Lung (tissue), 12 donors: ENCODE results near the gene PIGU. TPM values are rescaled to one million over a fixed set of nuclear protein-coding genes. Genes with fewer than 3 reads are reported as not detected.

Experiments used
- ATAC-seq: fragments of 200-7000 bp; cut with Tn5 transposase; one replicate; pipeline ENCODE4 v1.9.1; 2020; ENCODE audit warnings: moderate number of reproducible peaks; ENCODE audit not compliant: insufficient read depth, low FRiP score
- DNase-seq, 3 donors: peaks; one replicate each; pipeline ENCODE4 v3.0.0-alpha.2; 2013 to 2017
- H3K27ac ChIP-seq, 2 donors: one replicate each; pipeline ENCODE4 v1.5.1; 2013; ENCODE audit warnings: mild to moderate bottlenecking in 2 of 2, moderate library complexity in 2 of 2, control low read depth in 1 of 2, inconsistent platforms in 1 of 2, low read depth in 1 of 2, low read length in 1 of 2
- H3K27me3 ChIP-seq, 3 donors: one replicate each; pipeline ENCODE4 v1.5.1; 2013; ENCODE audit warnings: low read length in 2 of 3; ENCODE audit not compliant: control insufficient read depth in 3 of 3, insufficient read depth in 3 of 3
- H3K36me3 ChIP-seq, 4 donors: one replicate each; pipeline ENCODE4 v1.5.1; 2013; ENCODE audit warnings: low read length in 4 of 4, mild to moderate bottlenecking in 1 of 4, moderate library complexity in 1 of 4; ENCODE audit not compliant: control insufficient read depth in 4 of 4, insufficient read depth in 4 of 4
- H3K4me1 ChIP-seq, 5 donors: one replicate each; pipeline ENCODE4 v1.5.1; 2013; ENCODE audit warnings: low read length in 5 of 5, mild to moderate bottlenecking in 2 of 5, moderate library complexity in 1 of 5; ENCODE audit not compliant: control insufficient read depth in 5 of 5, insufficient read depth in 5 of 5
- H3K4me3 ChIP-seq: one replicate; pipeline ENCODE4 v1.5.1; 2013; ENCODE audit warnings: mild to moderate bottlenecking, control low read depth, moderate library complexity
- H3K9ac ChIP-seq, 2 donors: one replicate each; pipeline ENCODE4 v1.5.1; 2013; ENCODE audit warnings: low read length in 2 of 2, control low read depth in 1 of 2; ENCODE audit not compliant: insufficient read depth in 1 of 2
- H3K9me3 ChIP-seq, 4 donors: one replicate each; pipeline ENCODE4 v1.5.1; 2013; ENCODE audit warnings: low read length in 3 of 4, mild to moderate bottlenecking in 1 of 4, moderate library complexity in 1 of 4; ENCODE audit not compliant: control insufficient read depth in 4 of 4, insufficient read depth in 3 of 4
- WGBS, 2 donors: extraction: QIAGEN DNeasy Blood & Tissue Kit; methylation state at CpG; one replicate each; pipeline ENCODE4 v1.1.7; 2013; 5-methylcytosine and 5-hydroxymethylcytosine counted together
- polyA plus RNA-seq, 2 donors: library from polyadenylated mRNA; stranded (reverse); fragments of 200-250 nt; gene quantifications; one replicate each; pipeline ENCODE4 v1.2.1, GENCODE V29; 2013
- total RNA-seq, 2 donors: library from RNA; depleted of rRNA in 1 of 2; stranded (reverse); fragments of >200 nt in 1 of 2; gene quantifications; one replicate each; pipeline ENCODE4 v1.2.1, GENCODE V29; 2014 to 2021
- TF ChIP-seq, protein P1 (sequence below): IDR thresholded peaks from 2 replicates; pipeline ENCODE4 v1.5.1; 2012; ENCODE audit warnings: mild to moderate bottlenecking; ENCODE audit errors: control extremely low read depth, extremely low read depth
- donor health status: control.
- donor health status: control.
- donor health status: Bipolar disorder and iron deficiency.
- donor health status: healthy.
- donor health status: DM: yes; HTN: yes; CAD: no.

Gene PIGU
- total and polyA plus RNA-seq, 4 donors: 15.7 to 21.2 (median 20.1) TPM

DNA sequence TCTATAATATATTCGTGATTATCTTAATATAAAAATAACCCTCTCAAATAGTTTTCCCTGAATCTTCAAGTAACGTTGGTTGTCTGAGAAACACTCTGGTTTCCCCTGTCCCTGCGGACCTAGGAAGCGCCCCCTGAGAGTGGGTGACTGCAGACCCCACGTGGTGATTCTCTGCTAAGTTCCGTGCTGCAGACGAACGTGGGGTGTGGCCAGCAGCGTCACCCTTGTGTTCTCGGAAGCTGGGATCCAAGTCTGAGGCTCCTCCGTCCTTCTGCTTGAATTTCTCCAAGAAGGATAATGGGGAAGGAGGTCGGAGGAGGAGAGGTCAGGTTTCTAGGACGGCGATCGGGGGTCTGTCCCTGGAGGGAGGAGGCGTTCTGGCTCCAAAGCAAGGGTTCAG lies 135.0 kb downstream of the PIGU start:
- DNase-seq (no peak), ATAC-seq (no peak)
- Histone ChIP-seq H3K27ac (no peak overlapping the region), H3K4me3 (no peak overlapping the region), H3K9ac (no peak overlapping the region), H3K9me3 (peaks cover 0 to 2% (median 0%) of the 10 kb centered on the region in 4 donors), H3K36me3 (peaks cover 0 to 33% (median 10%) of the 10 kb centered on the region in 4 donors), H3K27me3 (no peaks in the 10 kb centered on the region), H3K4me1 (peaks cover 0 to 12% (median 0%) of the 10 kb centered on the region in 5 donors)
- 87 to 88% methylated on average over 16 of the region's 16 CpGs for WGBS, 2 donors
- TF ChIP-seq, protein P1, sequence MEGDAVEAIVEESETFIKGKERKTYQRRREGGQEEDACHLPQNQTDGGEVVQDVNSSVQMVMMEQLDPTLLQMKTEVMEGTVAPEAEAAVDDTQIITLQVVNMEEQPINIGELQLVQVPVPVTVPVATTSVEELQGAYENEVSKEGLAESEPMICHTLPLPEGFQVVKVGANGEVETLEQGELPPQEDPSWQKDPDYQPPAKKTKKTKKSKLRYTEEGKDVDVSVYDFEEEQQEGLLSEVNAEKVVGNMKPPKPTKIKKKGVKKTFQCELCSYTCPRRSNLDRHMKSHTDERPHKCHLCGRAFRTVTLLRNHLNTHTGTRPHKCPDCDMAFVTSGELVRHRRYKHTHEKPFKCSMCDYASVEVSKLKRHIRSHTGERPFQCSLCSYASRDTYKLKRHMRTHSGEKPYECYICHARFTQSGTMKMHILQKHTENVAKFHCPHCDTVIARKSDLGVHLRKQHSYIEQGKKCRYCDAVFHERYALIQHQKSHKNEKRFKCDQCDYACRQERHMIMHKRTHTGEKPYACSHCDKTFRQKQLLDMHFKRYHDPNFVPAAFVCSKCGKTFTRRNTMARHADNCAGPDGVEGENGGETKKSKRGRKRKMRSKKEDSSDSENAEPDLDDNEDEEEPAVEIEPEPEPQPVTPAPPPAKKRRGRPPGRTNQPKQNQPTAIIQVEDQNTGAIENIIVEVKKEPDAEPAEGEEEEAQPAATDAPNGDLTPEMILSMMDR: no peak

DNA sequence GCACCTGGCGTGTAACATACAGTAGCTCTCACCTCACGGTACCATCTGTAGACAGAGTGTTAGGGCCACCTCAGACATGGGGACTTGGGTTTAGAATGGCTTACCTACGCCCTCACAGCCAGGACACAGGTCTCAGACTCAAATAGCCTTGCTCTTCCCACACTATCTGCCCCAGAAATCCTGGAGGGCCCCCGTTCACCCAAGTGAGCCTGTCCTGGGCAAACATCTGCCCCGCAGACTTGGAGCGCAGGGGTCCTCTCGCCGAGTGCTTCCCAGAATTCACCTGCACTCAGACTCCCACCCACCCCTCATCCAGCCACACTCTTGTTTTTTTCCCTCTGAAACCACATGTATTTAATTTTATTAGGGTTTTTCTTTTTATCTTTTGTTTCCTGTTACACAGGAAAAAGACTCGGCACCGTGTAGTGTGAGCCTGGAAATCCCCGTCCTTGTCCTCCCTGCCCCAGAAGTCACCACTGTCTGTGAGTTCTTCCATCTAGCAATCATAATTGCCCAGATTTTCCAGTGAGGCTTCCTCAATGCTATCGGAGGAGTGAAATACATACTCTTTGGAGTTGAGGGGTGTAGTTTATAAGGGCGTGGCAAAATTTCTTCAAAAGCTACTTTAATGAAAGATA lies 135.5 kb downstream of the PIGU start:
- H3K4me1 ChIP-seq: peaks cover 0 to 12% (median 0%) of the 10 kb centered on the region in 5 donors
- no peak overlapping the region for H3K27ac ChIP-seq
- H3K4me3 ChIP-seq: no peak overlapping the region
- TF ChIP-seq, protein P1: no peak
- H3K9ac ChIP-seq: no peak overlapping the region
- no peaks in the 10 kb centered on the region for H3K27me3 ChIP-seq
- DNase-seq (no peak), ATAC-seq (no peak)
- 79 to 84% methylated on average over 13 of the region's 13 CpGs for WGBS, 2 donors
- peaks cover 0 to 2% (median 0%) of the 10 kb centered on the region in 4 donors for H3K9me3 ChIP-seq
- H3K36me3 ChIP-seq: peaks cover 0 to 36% (median 13%) of the 10 kb centered on the region in 4 donors

DNA sequence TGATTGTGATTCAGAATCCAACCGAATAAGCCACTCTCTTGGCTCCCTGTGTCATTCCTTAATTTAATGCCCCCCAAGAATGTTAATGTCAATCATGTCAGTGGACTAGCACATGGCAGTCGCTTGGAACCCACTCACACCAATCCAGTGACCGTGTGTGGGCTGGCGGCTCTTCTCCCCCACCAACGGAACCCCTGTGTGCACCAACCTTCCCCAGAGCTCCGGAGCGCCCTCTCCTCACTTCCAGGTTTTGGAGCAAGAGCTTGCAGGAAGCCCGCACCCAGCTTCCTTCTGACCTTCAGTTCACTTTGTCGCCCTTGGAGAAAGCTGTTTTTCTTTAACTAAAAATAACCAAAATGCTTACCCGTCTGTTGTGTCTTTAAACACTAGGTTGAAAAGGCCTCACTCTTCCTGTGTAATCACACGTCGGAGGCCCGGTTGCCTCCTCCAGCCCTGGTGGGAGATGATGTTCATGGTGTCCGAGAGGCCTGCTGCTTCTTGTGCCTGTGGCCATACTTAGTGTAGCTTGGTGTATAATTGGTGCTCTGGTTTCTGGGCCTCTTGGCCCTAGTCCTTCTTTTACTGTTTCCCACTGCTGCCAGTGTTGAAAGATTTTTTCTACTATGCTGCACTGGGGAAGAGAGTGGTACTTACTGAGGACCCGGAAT lies 136.2 kb downstream of the PIGU start:
- no peak overlapping the region for H3K27ac ChIP-seq
- ATAC-seq: no peak
- WGBS, 2 donors: 89 to 92% methylated on average over 15 of the region's 15 CpGs
- peaks cover 0 to 2% (median 0%) of the 10 kb centered on the region in 4 donors for H3K9me3 ChIP-seq
- no peaks in the 10 kb centered on the region for H3K27me3 ChIP-seq
- H3K4me1 ChIP-seq: peaks cover 0 to 12% (median 0%) of the 10 kb centered on the region in 5 donors
- no peak overlapping the region for H3K4me3 ChIP-seq
- TF ChIP-seq, protein P1: no peak
- no peak for DNase-seq
- no peak overlapping the region for H3K9ac ChIP-seq
- H3K36me3 ChIP-seq: peaks cover 3 to 42% (median 18%) of the 10 kb centered on the region in 4 donors
